Sigmoid colon (tissue), 3 donors: ENCODE data around the gene PRICKLE2.

Source experiments
- CTCF ChIP-seq, 4 experiments: fragments of 450-650 bp in 3 of 4; fragments of 200-600 bp in 1 of 4; IDR thresholded peaks; one replicate each; pipeline ENCODE4 v1.5.1; 2016 to 2019; ENCODE audit warnings: antibody characterized with exemption in 4 of 4, mild to moderate bottlenecking in 3 of 4, moderate library complexity in 2 of 4
- POLR2A ChIP-seq, 2 donors: fragments of 450-650 bp; IDR thresholded peaks; one replicate each; pipeline ENCODE4 v1.6.1; 2016; ENCODE audit warnings: antibody characterized with exemption in 2 of 2, mild to moderate bottlenecking in 2 of 2, moderate library complexity in 2 of 2

- TF ChIP-seq CTCF (IDR thresholded peaks at IDR 0.05) (peak in 1 of 4 experiments; percentile 7), POLR2A (IDR thresholded peaks at IDR 0.05) (no peak)
Measured at GRCh38 chr3:64080616-64081234, 144.5 kb downstream of the PRICKLE2 start.
